Natural killer cell treated with Interleukin-12 subunit alpha and Interleukin-12 subunit beta and Interleukin-15 and Interleukin-18, amount 100 ng/mL, for 72 hours (primary cell): ENCODE results near the gene SERTAD1. TPM values are rescaled to one million over a fixed set of nuclear protein-coding genes. Genes with fewer than 3 reads are reported as not detected.
A peak's percentile ranks its signal among the peaks of the same experiment; 100 is the strongest.
"Not testable (repeated sequence)": the region's sequence is repeated elsewhere in the genome, so short reads cannot be mapped to it uniquely, and the experiment has no call there.

Source experiments
- ATAC-seq, 2 donors: fragments of 150-1000 bp; cut with Tn5 transposase in 1 of 2; sonication (Bioruptor Pico), chemical (Tn5 transposase) in 1 of 2; 2 replicates each; pipeline ENCODE4 v1.10.0; 2021
- DNase-seq: peaks from one replicate; pipeline ENCODE4 v3.0.0; 2022; ENCODE audit warnings: low spot score
- H3K27ac Mint-ChIP-seq, 2 donors: 1 replicate in 1 of 2; 2 replicates in 1 of 2; pipeline ENCODE4 v1.8.0; 2022; ENCODE audit warnings: mixed read lengths in 2 of 2, mild to moderate bottlenecking in 1 of 2, moderate library complexity in 1 of 2
- H3K27me3 Mint-ChIP-seq, 2 donors: 1 replicate in 1 of 2; 2 replicates in 1 of 2; pipeline ENCODE4 v1.8.0; 2022; ENCODE audit warnings: mixed read lengths in 2 of 2
- H3K36me3 Mint-ChIP-seq: one replicate; pipeline ENCODE4 v1.8.0; 2022; ENCODE audit warnings: mixed read lengths
- H3K4me1 Mint-ChIP-seq, 2 donors: 1 replicate in 1 of 2; 2 replicates in 1 of 2; pipeline ENCODE4 v1.8.0; 2022; ENCODE audit warnings: low read depth in 2 of 2, mixed read lengths in 2 of 2, mild to moderate bottlenecking in 1 of 2
- H3K4me3 Mint-ChIP-seq: one replicate; pipeline ENCODE4 v1.8.0; 2022; ENCODE audit warnings: mixed read lengths
- H3K9me3 Mint-ChIP-seq: 2 replicates; pipeline ENCODE4 v1.8.0; 2022; ENCODE audit warnings: mixed read lengths
- total RNA-seq, 2 donors: library from RNA; stranded (reverse); gene quantifications; one replicate each; pipeline ENCODE4 v1.2.3, GENCODE V29; 2022

The SERTAD1 gene
- total RNA-seq, 2 donors from 2014 or later: 11.2 to 21.5 TPM

DNA sequence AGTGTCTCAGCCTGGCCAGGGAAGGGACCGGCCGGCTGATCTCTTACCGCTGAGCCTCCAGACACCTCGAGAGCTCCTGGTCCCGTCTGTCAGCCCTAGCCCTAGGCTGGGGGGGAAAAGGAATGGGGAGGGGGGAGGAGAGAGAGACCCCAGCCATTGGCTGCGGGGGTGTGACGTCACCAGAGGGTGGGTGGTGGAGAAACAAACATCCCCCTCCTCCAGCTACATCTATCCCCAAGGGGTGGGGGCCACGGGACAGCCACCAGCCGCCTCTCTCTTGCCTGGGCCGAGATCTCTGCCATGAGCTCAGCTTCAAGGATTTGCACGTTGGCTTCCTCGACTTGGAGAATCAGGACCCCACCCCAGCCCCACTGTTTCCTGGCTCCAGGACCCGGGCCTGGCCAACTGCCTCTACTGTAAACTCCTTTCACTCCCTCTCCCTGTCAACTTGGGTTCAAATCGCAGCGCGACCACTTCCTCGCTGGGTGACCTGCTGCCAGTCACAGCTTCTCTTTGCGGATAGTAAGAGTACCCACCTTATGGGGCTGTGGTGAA, 12.4 kb downstream of the SERTAD1 start, which contains the start of gene PRX:
Gene PRX, minus strand, starts transcription at position 88 of the 555 bp plus-strand sequence. CDS start 5,446 bp downstream, outside the sequence.
- ATAC-seq (no peak), DNase-seq (no peak)
- H3K27me3 Mint-ChIP-seq: peaks cover 0 to 3% of the 10 kb centered on the region in 2 donors
- H3K9me3 Mint-ChIP-seq: no peaks in the 10 kb centered on the region
- H3K27ac Mint-ChIP-seq: no peak within 1 kb of the TSS
- peak within 1 kb of the TSS; percentile 4 for H3K4me3 Mint-ChIP-seq
- H3K36me3 Mint-ChIP-seq: no peaks in the 10 kb centered on the region
- peaks cover 30 to 35% of the 10 kb centered on the region in 2 donors for H3K4me1 Mint-ChIP-seq

DNA sequence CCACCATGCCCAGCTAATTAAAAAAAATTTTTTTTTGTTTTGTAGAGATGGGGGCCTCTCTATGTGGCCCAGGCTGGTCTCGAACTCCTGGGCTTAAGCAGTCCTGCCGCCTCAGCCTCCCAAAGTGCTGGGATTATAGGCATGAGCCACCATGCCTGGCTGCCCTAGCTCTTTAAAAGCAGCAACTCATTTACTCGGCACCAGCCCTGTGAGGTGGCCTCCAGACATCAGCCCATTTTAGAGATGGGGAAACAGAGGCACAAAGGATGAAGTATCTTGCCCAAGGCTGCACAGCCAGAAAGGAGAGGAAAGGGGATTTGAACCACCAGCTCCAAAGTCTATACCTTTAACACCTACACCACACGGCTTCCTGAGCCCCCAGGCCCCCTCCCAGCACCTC, 12.9 kb downstream of the SERTAD1 start:
- Mint-ChIP-seq H3K36me3 (no peaks in the 10 kb centered on the region), H3K27me3 (peaks cover 0 to 3% of the 10 kb centered on the region in 2 donors), H3K27ac (no peak overlapping the region), H3K4me1 (peaks cover 29 to 30% of the 10 kb centered on the region in 2 donors), H3K9me3 (no peaks in the 10 kb centered on the region), H3K4me3 (no peak overlapping the region)
- no peak for DNase-seq
- no peak for ATAC-seq

DNA sequence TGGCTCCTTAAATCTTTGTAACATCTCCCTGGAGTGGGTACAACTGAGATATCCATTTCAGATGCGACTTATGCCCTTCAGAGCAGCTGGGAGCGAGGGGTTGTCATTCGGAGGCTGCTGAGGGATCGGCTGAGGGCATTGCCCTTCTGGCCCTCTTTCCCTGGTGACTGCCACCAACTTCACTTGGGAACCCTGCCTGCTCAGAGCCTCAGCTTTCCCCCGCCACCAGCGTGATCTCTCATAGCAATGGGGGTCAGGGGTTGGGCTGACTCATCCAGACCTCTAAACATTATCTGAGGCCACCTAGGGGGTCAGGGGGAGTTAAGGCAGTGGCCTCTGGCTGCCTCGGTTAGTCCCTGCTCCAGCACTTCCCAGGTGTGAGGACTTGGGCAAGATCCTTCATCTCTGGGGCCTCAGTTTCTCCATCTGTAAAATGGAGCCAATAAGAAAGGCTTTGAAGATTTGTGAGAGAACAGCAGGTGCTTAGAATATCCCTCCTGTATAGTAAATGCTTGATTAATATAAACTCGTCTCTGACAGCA, 13.8 kb downstream of the SERTAD1 start:
- Mint-ChIP-seq H3K9me3 (no peaks in the 10 kb centered on the region), H3K27ac (no peak overlapping the region), H3K36me3 (no peaks in the 10 kb centered on the region), H3K27me3 (peaks cover 0 to 3% of the 10 kb centered on the region in 2 donors), H3K4me3 (no peak overlapping the region), H3K4me1 (peaks cover 25 to 27% of the 10 kb centered on the region in 2 donors)
- DNase-seq: no peak
- no peak for ATAC-seq

DNA sequence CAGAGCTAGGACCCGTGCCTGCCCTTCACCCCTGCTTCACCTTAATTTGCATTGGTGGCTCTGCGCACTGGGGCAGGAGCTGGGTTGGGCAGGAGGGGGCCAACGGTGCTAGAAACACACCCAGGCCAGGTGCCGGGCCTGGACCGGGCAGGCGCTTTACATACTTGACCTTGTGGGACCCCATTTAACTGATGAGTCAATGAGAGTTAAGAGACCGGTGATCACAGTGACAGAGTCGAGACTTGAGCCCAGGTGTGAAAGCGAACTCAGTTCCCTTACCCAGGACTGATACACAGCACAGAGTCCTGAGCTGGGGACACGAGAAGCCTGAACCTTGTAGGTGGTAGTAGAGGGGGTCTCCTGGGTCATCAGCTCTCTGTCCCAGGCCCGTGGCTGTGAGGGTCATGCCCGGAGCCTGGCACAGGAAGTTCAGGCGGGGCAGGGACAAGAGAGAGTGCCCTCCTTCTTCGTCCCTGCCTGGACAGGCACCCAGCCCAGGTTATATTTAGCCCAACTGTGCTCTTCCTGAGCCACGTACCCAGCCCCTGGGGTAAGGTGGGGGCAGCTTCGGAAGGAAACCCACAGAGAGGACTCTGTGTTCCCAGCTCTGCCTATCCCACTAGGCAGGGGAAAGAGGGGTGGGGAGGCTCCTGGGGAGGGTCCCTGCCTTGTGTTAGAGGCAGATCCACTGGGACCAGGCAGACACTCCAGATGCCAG, 14.5 kb downstream of the SERTAD1 start:
- H3K9me3 Mint-ChIP-seq: no peaks in the 10 kb centered on the region
- H3K4me1 Mint-ChIP-seq: peaks cover 21 to 23% of the 10 kb centered on the region in 2 donors
- H3K27me3 Mint-ChIP-seq: peaks cover 0 to 3% of the 10 kb centered on the region in 2 donors
- no peak overlapping the region for H3K4me3 Mint-ChIP-seq
- H3K27ac Mint-ChIP-seq: no peak overlapping the region
- no peaks in the 10 kb centered on the region for H3K36me3 Mint-ChIP-seq
- DNase-seq: no peak
- no peak for ATAC-seq

DNA sequence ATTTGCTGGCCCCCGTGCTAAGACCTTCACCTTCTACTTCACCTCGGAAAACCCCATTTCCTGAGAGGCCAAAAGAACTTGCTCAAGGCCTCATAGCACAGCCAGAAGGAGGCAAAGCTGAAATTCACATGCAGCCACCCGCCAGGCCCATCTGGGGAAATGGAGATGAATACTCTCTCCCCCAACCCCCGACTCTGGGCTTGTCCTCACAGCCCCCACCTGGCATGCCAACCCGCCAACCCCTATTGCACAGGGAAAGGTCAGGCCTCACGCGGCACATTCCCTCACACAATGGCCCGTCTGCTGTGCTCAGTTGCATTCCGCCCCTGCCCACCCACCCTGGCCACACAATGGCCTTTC, 15.8 kb downstream of the SERTAD1 start:
- H3K4me3 Mint-ChIP-seq: no peak overlapping the region
- ATAC-seq (no peak), DNase-seq (no peak)
- peaks cover 9 to 19% of the 10 kb centered on the region in 2 donors for H3K4me1 Mint-ChIP-seq
- no peak overlapping the region for H3K27ac Mint-ChIP-seq
- H3K27me3 Mint-ChIP-seq: peaks cover 0 to 3% of the 10 kb centered on the region in 2 donors
- no peaks in the 10 kb centered on the region for H3K9me3 Mint-ChIP-seq
- H3K36me3 Mint-ChIP-seq: no peaks in the 10 kb centered on the region

DNA sequence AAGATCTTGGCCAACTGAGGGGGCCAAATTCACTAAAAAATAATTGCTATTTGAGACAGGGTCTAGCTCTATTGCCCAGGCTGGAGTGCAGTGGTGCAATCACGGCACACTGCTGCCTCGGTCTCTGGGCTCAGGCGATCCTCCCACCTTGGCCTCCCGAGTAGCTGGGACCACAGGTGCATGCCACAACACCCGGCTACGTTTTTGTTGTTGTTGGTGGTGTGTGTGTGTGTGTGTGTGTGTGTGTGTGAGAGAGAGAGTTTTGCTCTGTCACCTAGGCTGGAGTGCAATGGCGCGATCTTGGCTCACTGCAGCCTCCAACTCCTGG, 17.2 kb downstream of the SERTAD1 start:
- DNase-seq, H3K36me3 Mint-ChIP-seq, H3K27me3 Mint-ChIP-seq, H3K4me3 Mint-ChIP-seq, ATAC-seq, H3K27ac Mint-ChIP-seq, H3K9me3 Mint-ChIP-seq: not testable (repeated sequence)
- peaks cover 17 to 25% of the 10 kb centered on the region in 2 donors for H3K4me1 Mint-ChIP-seq

DNA sequence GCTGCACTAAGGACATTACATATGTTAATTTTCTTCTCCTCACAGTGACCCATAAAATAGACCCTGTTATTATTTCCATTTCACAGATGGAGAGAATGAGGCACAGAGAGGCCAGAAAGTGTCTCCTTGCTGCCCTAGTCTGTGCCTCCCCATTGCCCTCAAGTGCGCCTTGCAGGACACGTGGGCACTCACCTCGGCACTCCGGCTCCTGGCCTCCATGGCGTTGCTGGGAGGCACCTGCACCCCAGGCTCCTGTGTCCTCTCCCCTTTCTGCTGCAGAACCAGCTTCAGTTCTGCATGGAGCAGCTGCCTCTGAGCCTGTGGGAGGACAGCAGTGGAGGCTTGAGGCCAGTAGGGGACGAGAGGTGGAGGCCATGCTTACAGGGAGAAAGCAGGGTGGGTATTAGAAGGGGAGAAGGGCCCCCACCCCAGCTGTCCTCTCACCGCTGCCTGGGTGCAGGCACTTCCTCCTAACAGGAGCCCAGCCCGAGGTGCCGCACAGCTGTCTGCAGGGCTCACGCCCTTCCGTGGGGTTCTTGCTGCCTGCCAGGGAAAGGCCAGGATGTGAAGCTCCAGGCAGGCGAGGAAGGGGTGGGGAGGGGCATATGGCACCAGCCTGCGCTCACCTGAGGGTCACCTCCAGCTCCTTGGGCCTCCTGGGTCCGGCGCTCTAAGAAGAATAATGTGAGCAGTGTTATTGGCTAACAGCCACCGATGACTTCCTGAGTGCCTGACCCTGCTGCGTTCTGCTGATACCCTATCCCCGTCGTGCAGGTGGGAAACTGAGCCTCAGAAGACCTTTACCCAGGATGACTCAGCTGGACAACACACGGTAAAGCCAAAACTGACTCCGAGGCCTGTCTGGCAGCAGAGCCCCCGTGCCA, 17.8 kb downstream of the SERTAD1 start:
- Mint-ChIP-seq H3K9me3 (no peaks in the 10 kb centered on the region), H3K36me3 (no peaks in the 10 kb centered on the region), H3K27ac (no peak overlapping the region), H3K27me3 (no peaks in the 10 kb centered on the region), H3K4me3 (no peak overlapping the region), H3K4me1 (peaks cover 20 to 27% of the 10 kb centered on the region in 2 donors)
- ATAC-seq: no peak
- no peak for DNase-seq

DNA sequence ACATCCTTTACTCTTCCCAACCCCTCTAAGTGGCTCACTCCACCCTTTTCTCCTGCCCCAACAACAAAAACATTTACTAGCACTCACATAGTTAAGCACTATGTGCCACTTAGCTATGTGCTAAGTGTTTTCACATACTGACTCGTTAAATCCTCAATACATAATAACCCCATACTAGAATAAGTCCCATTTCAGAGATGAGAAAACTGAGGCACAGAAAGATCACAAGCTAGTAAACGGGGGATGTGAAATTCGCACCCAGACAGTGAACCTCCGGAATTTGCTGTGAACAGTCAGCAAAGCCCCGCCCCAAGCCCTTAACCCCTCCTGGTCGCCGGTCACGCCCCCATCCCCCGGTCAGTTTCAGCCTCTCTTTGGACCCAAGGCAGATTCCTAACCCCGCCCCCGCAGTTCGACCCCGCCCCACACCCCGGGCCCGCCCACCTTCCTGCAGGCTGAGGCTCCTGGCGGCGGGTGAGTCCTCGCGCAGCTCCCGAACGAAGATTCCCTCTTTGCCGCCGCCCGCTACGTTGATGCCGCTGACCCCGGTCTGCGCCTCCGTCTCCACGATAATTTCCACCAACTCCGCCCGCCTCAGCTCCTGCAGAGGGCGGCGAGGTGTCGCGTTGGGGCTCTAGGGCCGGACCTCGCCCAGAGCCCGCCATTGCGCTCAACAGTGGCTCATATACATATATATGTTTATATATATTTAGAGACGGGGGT, 22.4 kb downstream of the SERTAD1 start:
- peaks cover 29 to 33% of the 10 kb centered on the region in 2 donors for H3K4me1 Mint-ChIP-seq
- H3K27me3 Mint-ChIP-seq: peaks cover 0 to 3% of the 10 kb centered on the region in 2 donors
- DNase-seq: peak; percentile 93
- ATAC-seq: peak; percentile 94
- H3K36me3 Mint-ChIP-seq: no peaks in the 10 kb centered on the region
- no peaks in the 10 kb centered on the region for H3K9me3 Mint-ChIP-seq
- H3K4me3 Mint-ChIP-seq: peak overlapping the region; percentile 83
- H3K27ac Mint-ChIP-seq: peak overlapping the region; percentile 43 to 67

DNA sequence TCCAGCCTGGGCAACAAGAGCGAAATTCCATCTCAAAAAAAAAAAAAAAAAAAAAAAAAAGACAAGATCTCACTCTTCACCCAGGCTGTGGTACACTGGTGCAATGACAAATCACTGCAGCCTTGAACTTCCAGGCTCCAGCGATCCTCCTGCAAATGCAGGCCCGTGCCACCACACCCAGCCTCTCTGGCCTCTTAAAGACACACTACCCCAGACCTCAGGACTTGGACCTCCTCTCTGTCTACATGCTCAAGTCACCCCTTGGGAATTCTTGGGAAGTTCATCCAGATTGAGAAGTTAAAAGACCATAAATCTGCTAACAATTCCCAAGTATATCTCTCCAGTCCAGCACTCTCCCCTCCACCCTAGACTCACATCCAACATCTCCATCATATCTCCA, 25.2 kb downstream of the SERTAD1 start:
- Mint-ChIP-seq H3K9me3 (no peaks in the 10 kb centered on the region), H3K4me1 (peaks cover 24 to 25% of the 10 kb centered on the region in 2 donors), H3K27me3 (peaks cover 0 to 3% of the 10 kb centered on the region in 2 donors), H3K36me3 (no peaks in the 10 kb centered on the region), H3K4me3 (no peak overlapping the region), H3K27ac (no peak overlapping the region)
- ATAC-seq: no peak
- no peak for DNase-seq

DNA sequence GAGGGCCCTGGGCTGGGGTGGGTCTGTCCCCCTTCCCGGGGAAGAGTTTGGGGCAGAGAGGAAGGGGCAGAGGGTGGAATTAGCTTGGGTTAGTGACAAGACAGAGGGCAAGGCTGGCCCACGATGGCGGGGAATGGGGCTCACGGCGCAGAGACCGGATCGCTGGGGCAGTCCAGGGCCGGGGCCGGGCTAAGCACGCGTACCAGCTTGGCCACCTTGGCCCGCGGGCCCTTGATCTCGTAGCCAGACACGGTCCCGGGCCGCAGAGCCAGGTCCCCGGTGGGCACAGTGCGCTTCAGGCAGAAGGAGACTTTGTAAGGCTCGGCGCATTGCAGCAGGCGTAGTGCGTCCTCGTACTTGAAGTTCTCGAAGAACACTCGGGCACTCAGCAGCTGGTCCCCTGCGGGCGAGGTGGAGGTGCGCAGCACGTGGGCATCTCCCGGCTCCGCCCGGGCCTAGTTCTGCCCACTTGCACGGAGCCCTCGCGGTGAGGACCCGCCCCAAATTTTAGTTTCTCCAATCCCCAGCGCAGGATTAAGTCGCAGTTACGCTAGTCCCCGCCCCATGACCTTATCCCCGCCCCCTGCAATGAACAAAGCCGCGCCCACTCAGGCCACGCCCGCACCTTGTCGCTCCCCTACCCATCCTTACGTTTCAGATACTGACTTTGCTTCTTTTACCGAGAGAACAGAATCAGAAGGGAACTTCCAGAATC, 27.2 kb downstream of the SERTAD1 start:
- H3K4me3 Mint-ChIP-seq: no peak overlapping the region
- no peak for DNase-seq
- no peaks in the 10 kb centered on the region for H3K36me3 Mint-ChIP-seq
- peaks cover 0 to 3% of the 10 kb centered on the region in 2 donors for H3K27me3 Mint-ChIP-seq
- peaks cover 12 to 15% of the 10 kb centered on the region in 2 donors for H3K4me1 Mint-ChIP-seq
- no peak overlapping the region for H3K27ac Mint-ChIP-seq
- peak; percentile 23 to 50 for ATAC-seq
- H3K9me3 Mint-ChIP-seq: no peaks in the 10 kb centered on the region

DNA sequence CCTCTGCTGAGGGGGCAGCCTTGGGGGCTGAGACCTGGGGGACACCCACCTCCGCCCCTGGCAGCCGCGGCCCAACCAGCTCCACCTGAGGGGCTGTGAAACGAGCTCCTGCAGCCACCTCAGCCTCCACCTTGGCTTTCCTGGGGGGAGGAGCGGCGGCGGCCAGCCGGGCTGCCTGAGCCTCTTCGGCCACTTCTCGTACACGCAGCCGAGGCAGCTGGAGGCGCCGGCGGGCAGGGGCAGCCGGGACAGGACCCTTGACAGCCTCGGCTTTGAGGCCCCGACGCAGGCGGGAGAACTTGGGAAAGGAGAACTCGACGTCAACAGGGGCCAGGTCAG, 28.3 kb downstream of the SERTAD1 start:
- ATAC-seq: no peak
- Mint-ChIP-seq H3K27ac (no peak overlapping the region), H3K36me3 (no peaks in the 10 kb centered on the region), H3K4me1 (peaks cover 7% of the 10 kb centered on the region in 2 donors), H3K4me3 (no peak overlapping the region), H3K27me3 (peaks cover 0 to 3% of the 10 kb centered on the region in 2 donors), H3K9me3 (no peaks in the 10 kb centered on the region)
- no peak for DNase-seq

DNA sequence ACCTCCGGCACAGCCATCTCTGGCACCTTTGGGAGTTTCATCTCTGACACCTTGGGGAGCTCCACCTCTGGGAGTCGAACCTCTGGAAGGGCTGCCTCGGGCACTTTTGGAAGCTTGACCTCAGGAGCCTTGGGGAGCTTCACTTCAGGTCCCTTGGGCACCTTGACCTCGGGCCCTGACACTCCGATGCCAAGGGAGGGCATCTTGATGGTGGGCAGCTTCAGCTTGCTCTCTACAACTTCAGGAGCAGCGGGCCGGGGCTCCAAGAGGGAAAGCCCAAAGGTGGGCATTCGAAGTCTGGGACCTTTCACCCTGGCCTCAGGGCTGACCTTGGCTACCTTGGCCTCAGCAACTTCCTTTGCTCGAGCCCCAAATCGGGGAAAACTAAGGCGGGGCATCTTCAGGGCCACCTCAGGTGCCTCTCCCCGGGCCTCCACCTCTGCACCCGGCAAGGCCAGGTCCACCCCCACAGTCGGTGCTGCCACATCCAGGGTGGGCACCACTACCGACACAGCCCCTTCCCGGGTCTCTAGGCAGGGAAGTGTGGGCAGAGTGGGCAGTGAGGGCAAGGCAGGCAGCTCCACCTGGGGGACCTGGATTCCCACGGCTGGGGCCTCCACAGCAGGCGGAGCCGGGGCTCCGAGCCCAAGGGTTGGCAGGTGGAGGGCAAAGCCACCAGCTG, 28.8 kb downstream of the SERTAD1 start:
- no peaks in the 10 kb centered on the region for H3K9me3 Mint-ChIP-seq
- H3K4me1 Mint-ChIP-seq: peaks cover 7 to 10% of the 10 kb centered on the region in 2 donors
- H3K4me3 Mint-ChIP-seq: no peak overlapping the region
- H3K36me3 Mint-ChIP-seq: no peaks in the 10 kb centered on the region
- no peak for ATAC-seq
- H3K27me3 Mint-ChIP-seq: peaks cover 0 to 3% of the 10 kb centered on the region in 2 donors
- no peak for DNase-seq
- no peak overlapping the region for H3K27ac Mint-ChIP-seq
